Lower leg skin (tissue), 3 donors: Measurements from ENCODE around the gene NRXN3.

Source experiments
- CTCF ChIP-seq, 3 donors: fragments of 450-650 bp; IDR thresholded peaks; one replicate each; pipeline ENCODE4 v1.5.1; 2016; ENCODE audit warnings: antibody characterized with exemption in 3 of 3, mild to moderate bottlenecking in 3 of 3, moderate library complexity in 2 of 3
- POLR2A ChIP-seq, 2 donors: fragments of 450-650 bp; IDR thresholded peaks; one replicate each; pipeline ENCODE4 v1.6.1; 2016 to 2017; ENCODE audit warnings: antibody characterized with exemption in 2 of 2, mild to moderate bottlenecking in 1 of 2, moderate library complexity in 1 of 2

GRCh38 chr14:78524766-78525165 lies 354.6 kb downstream of the NRXN3 start:
- no peak for TF ChIP-seq CTCF (IDR thresholded peaks at IDR 0.05)
- no peak for TF ChIP-seq POLR2A (IDR thresholded peaks at IDR 0.05)
